Glutamatergic neuron (in vitro differentiated cells): Measurements from ENCODE around the gene DPYSL4. TPM values are rescaled to one million over a fixed set of nuclear protein-coding genes. Genes with fewer than 3 reads are reported as not detected.
A peak's percentile ranks its signal among the peaks of the same experiment; 100 is the strongest.

Source experiments
- DNase-seq: peaks from one replicate; pipeline ENCODE4 v3.0.0; 2022
- H3K27ac Mint-ChIP-seq: one replicate; pipeline ENCODE4 v1.8.0; 2020; ENCODE audit warnings: mild to moderate bottlenecking, mixed read lengths, inconsistent platforms; ENCODE audit not compliant: unreplicated experiment
- H3K27me3 Mint-ChIP-seq: one replicate; pipeline ENCODE4 v1.8.0; 2020; ENCODE audit warnings: mild to moderate bottlenecking, moderate library complexity, mixed read lengths, inconsistent platforms; ENCODE audit not compliant: unreplicated experiment
- H3K36me3 Mint-ChIP-seq: one replicate; pipeline ENCODE4 v1.8.0; 2020; ENCODE audit warnings: mild to moderate bottlenecking, mixed read lengths, inconsistent platforms; ENCODE audit not compliant: unreplicated experiment
- H3K4me1 Mint-ChIP-seq: one replicate; pipeline ENCODE4 v1.8.0; 2020; ENCODE audit warnings: mild to moderate bottlenecking, low read depth, mixed read lengths, inconsistent platforms; ENCODE audit not compliant: unreplicated experiment
- H3K4me3 Mint-ChIP-seq: one replicate; pipeline ENCODE4 v1.8.0; 2020; ENCODE audit warnings: mild to moderate bottlenecking, mixed read lengths, inconsistent platforms; ENCODE audit not compliant: unreplicated experiment
- H3K9me3 Mint-ChIP-seq: one replicate; pipeline ENCODE4 v1.8.0; 2020; ENCODE audit warnings: mild to moderate bottlenecking, moderate library complexity, mixed read lengths, inconsistent platforms; ENCODE audit not compliant: unreplicated experiment
- CTCF ChIP-seq: fragments of 200-600 bp; sonication (generic); IDR thresholded peaks from one replicate; pipeline ENCODE4 v1.5.0; 2021; ENCODE audit not compliant: partially characterized antibody, unreplicated experiment
- total RNA-seq: library from RNA; stranded (reverse); fragmentation: NEBNext Ultra II Directional; extraction: Animal tissue kit (Norgen Biotek cat#: 25700); gene quantifications from one replicate; pipeline ENCODE4 v1.2.1, GENCODE V29; 2021; ENCODE audit not compliant: unreplicated experiment

Gene DPYSL4
- total RNA-seq, 1 donor from 2014 or later, result 402 TPM

DNA sequence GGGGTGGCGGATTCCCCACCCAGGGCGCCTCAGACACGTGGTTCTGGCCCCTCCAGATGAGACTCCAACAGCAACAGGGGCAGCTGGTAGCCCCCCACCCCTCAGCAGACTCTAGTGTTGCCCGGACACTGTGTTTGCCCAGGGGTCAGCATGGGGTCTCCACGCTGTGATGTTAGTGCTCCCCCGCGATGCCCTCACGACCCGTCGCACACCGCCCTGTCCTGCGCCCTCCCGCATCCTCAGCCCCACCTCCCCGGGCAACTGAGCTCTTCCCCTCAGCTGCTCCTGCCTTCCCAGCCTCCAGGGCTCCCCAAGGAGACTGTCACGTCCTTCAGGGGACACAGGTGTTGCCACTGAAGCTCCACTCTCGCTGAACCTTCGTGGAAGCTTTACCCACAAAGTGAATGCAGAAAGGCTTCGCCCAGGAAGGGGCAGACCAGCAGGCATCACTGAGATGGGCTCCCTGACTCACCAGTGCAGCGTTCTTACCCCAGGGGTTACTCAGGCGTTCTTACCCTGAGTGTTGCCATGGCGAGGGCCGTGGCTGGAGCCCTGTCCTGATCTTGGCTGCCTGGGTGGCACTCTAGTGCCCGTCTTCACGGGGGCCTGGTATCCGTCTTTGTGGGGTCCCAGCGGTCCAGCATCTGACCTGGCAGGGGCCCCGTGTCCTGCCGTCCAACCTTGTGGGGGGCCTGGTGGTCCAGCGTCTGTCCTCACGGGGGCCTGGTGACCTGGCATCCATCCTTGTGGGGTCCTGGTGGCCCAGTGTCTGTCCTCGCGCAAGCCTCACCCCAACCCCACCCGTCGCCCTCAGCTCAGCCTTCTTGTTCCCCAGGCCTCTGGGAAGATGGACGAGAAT is 14.6 kb downstream of the DPYSL4 start:
- TF ChIP-seq CTCF, result no peak
- Mint-ChIP-seq H3K4me3 (no peak overlapping the region), H3K27ac (no peak overlapping the region), H3K36me3 (no peaks in the 10 kb centered on the region), H3K9me3 (peaks cover 6% of the 10 kb centered on the region), H3K4me1 (no peaks in the 10 kb centered on the region), H3K27me3 (peaks cover 15% of the 10 kb centered on the region)
- DNase-seq, result peak; percentile 9

DNA sequence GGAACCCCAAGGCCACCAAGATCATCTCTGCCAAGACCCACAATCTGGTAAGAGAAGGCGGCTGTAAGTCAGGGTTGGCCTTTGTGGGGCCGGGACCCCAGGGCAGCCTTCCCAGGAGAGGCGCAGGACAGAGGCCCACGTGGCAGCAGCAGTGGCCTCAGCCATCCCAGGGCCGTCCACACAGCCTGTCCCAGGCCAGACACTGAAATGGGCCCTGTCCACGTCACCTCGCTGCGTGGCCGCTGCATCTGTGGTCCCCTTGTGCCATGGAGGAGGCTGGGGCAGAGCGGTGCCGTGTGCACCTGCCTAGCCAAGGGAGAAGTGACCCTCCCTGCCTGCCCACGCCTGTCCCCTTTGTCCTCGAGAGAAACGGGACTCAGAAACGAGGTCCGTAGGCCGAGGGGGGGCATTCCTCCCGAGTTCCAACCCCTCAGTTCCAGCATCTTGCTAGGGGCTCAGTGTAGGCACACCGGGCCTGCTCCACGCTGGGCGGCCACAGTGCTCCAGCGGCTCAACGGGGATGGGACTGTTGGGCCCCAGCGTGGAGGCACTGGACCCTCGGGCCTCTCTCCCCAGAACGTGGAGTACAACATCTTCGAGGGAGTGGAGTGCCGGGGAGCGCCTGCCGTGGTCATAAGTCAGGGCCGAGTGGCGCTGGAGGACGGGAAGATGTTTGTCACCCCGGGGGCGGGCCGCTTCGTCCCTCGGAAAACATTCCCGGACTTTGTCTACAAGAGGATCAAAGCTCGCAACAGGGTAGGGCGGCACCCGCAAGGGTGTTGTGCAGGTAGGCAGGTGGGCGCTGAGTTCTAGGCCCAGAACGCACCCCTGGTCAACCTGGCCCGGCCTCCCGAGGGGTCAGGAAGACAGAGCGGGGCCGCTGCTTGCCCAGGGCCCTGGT is 15.6 kb downstream of the DPYSL4 start:
- Mint-ChIP-seq H3K9me3 (peaks cover 12% of the 10 kb centered on the region), H3K36me3 (no peaks in the 10 kb centered on the region), H3K4me1 (peaks cover 3% of the 10 kb centered on the region), H3K4me3 (no peak overlapping the region), H3K27ac (no peak overlapping the region), H3K27me3 (peaks cover 23% of the 10 kb centered on the region)
- no peak for TF ChIP-seq CTCF
- DNase-seq, result peak; percentile 12

DNA sequence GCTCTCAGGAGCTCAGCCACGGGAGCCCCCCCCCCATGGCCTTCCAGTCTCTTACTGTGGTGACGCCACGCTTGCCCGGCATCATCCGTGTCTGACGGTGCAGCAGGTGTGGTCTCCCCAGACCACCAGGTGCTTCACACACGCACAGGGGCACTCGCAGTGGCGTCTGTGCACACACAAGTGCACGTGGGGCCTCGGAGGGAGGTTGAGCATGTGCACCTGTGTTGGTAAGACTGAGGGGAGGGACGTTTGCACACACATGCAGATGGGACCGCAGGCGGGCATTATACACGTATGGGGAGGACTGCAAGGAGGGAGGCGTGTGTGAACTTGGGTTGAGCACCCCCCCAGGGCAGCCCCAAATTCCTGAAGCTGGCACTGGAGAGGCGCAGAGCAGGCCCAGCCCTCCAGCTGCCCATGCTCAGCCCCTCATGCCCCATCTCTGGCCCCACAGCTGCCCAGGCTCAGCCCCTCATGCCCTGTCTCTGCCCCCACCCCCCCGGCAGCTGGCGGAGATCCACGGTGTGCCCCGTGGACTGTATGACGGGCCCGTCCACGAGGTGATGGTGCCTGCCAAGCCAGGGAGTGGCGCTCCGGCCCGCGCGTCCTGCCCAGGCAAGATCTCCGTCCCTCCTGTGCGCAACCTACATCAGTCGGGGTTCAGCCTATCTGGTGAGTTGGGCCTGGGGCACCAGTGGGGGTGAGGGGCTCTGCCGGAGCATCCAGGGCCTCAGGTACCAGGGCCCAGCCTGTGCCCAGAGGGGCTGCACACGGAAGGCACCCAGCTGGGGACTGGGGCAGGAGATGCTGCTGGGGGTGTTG is 16.7 kb downstream of the DPYSL4 start:
- H3K27ac Mint-ChIP-seq, result peak overlapping the region; percentile 28
- TF ChIP-seq CTCF, result no peak
- no peaks in the 10 kb centered on the region for H3K36me3 Mint-ChIP-seq
- DNase-seq, result peak; percentile 18
- H3K27me3 Mint-ChIP-seq, result peaks cover 24% of the 10 kb centered on the region
- peaks cover 17% of the 10 kb centered on the region for H3K9me3 Mint-ChIP-seq
- peaks cover 3% of the 10 kb centered on the region for H3K4me1 Mint-ChIP-seq
- no peak overlapping the region for H3K4me3 Mint-ChIP-seq

GRCh38 chr10:132204078-132204780 is 17.5 kb downstream of the DPYSL4 start:
- Mint-ChIP-seq H3K9me3 (peaks cover 23% of the 10 kb centered on the region), H3K4me1 (peaks cover 8% of the 10 kb centered on the region), H3K27ac (peak overlapping the region; percentile 22), H3K27me3 (peaks cover 29% of the 10 kb centered on the region), H3K36me3 (no peaks in the 10 kb centered on the region), H3K4me3 (no peak overlapping the region)
- DNase-seq, result peak; percentile 19
- TF ChIP-seq CTCF, result no peak
